Loucy (cell line): Measurements from ENCODE around the gene WASL.

Experiments
- H2AFZ ChIP-seq: fragments of 200-600 bp; sonication (generic); 2 replicates; pipeline ENCODE4 v1.6.0; 2016; ENCODE audit warnings: antibody characterized with exemption, mild to moderate bottlenecking, low read length, moderate library complexity
- H3F3A ChIP-seq: fragments of 200-600 bp; 2 replicates; pipeline ENCODE4 v1.6.0; 2016; ENCODE audit warnings: antibody characterized with exemption, low read depth, mild to moderate bottlenecking
- H3K27me3 ChIP-seq: fragments of 200-600 bp; sonication (generic); 2 replicates; pipeline ENCODE4 v1.6.1; 2014; ENCODE audit warnings: low read length, mild to moderate bottlenecking; ENCODE audit not compliant: insufficient read depth, poor library complexity, severe bottlenecking
- H3K36me3 ChIP-seq: fragments of 200-600 bp; sonication (generic); 2 replicates; pipeline ENCODE4 v1.6.1; 2016; ENCODE audit warnings: low read length; ENCODE audit not compliant: insufficient read depth
- H3K4me1 ChIP-seq: fragments of 200-600 bp; sonication (generic); 2 replicates; pipeline ENCODE4 v1.5.1; 2014; ENCODE audit warnings: low read length, mild to moderate bottlenecking; ENCODE audit not compliant: insufficient read depth, poor library complexity, severe bottlenecking
- H3K4me2 ChIP-seq: fragments of 200-600 bp; sonication (generic); 2 replicates; pipeline ENCODE4 v1.6.0; 2014; ENCODE audit warnings: antibody characterized with exemption, low read length, low read depth, mild to moderate bottlenecking; ENCODE audit not compliant: poor library complexity, severe bottlenecking
- H3K4me3 ChIP-seq: fragments of 200-600 bp; sonication (generic); 2 replicates; pipeline ENCODE4 v1.5.1; 2014; ENCODE audit warnings: low read length, mild to moderate bottlenecking, mixed read lengths; ENCODE audit not compliant: poor library complexity, severe bottlenecking
- H3K79me2 ChIP-seq: fragments of 200-600 bp; sonication (generic); 2 replicates; pipeline ENCODE4 v1.6.1; 2014; ENCODE audit warnings: low read length; ENCODE audit not compliant: insufficient read depth
- H3K9ac ChIP-seq: fragments of 200-600 bp; sonication (generic); 2 replicates; pipeline ENCODE4 v1.6.0; 2014; ENCODE audit warnings: mild to moderate bottlenecking, low read depth, low read length, moderate library complexity; ENCODE audit not compliant: poor library complexity, severe bottlenecking
- H3K9me2 ChIP-seq: fragments of 200-600 bp; sonication (generic); replicated peaks from 2 replicates; pipeline ENCODE4 v1.6.1; 2016; ENCODE audit warnings: low read depth, low read length, mixed read lengths
- H3K9me3 ChIP-seq: fragments of 200-600 bp; sonication (generic); 2 replicates; pipeline ENCODE4 v1.6.1; 2014; ENCODE audit warnings: mild to moderate bottlenecking, antibody characterized with exemption, low read length, low read depth; ENCODE audit not compliant: insufficient read depth
- H4K20me1 ChIP-seq: fragments of 200-600 bp; sonication (generic); 2 replicates; pipeline ENCODE4 v1.6.0; 2014; ENCODE audit warnings: antibody characterized with exemption, low read length, mild to moderate bottlenecking; ENCODE audit not compliant: insufficient read depth, poor library complexity, severe bottlenecking
- CTCF ChIP-seq: fragments of 200-600 bp; sonication (generic); conservative IDR thresholded peaks from 2 replicates; pipeline ENCODE4 v1.5.1; 2014; ENCODE audit warnings: mild to moderate bottlenecking, antibody characterized with exemption, low read length
- EZH2phosphoT487 ChIP-seq: fragments of 200-600 bp; IDR thresholded peaks from 2 replicates; pipeline ENCODE4 v1.6.1; 2018; ENCODE audit warnings: antibody characterized with exemption, mild to moderate bottlenecking, moderate library complexity, borderline replicate concordance

WASL gene

GRCh38 chr7:123755338-123755737 is 6.5 kb upstream of the WASL start:
- H3K4me2 ChIP-seq = no peak overlapping the region
- H3K9me2 ChIP-seq = no peaks in the 10 kb centered on the region
- peaks cover 32% of the 10 kb centered on the region for H3K4me1 ChIP-seq

GRCh38 chr7:123754271-123754871 is 5.6 kb upstream of the WASL start:
- H3K9ac ChIP-seq = no peak overlapping the region
- 0 out of 2 replicates have a peak, but pooled peaks cover 4% of the 10 kb centered on the region for H3K79me2 ChIP-seq
- H3K9me2 ChIP-seq = no peaks in the 10 kb centered on the region
- no peak overlapping the region for H3K4me3 ChIP-seq
- H3K4me2 ChIP-seq = no peak overlapping the region
- no peaks in the 10 kb centered on the region for H3K27me3 ChIP-seq
- H3K4me1 ChIP-seq = peaks cover 35% of the 10 kb centered on the region
- H2AFZ ChIP-seq = no peak overlapping the region
- no peaks in the 10 kb centered on the region for H3K36me3 ChIP-seq
- no peaks in the 10 kb centered on the region for H4K20me1 ChIP-seq
- no peaks in the 10 kb centered on the region for H3K9me3 ChIP-seq
- H3F3A ChIP-seq = no peaks in the 10 kb centered on the region
- TF ChIP-seq CTCF (no peak), EZH2phosphoT487 (no peak)

More at GRCh38 chr7:123755338-123755737, 6.5 kb upstream of the WASL start:
- no peaks in the 10 kb centered on the region for H3F3A ChIP-seq
- H3K9ac ChIP-seq = no peak overlapping the region
- no peaks in the 10 kb centered on the region for H4K20me1 ChIP-seq
- H2AFZ ChIP-seq = no peak overlapping the region
- TF ChIP-seq CTCF = no peak
- TF ChIP-seq EZH2phosphoT487 = no peak
- no peaks in the 10 kb centered on the region for H3K79me2 ChIP-seq
- no peaks in the 10 kb centered on the region for H3K9me3 ChIP-seq
- no peaks in the 10 kb centered on the region for H3K27me3 ChIP-seq
- H3K4me3 ChIP-seq = no peak overlapping the region
- H3K36me3 ChIP-seq = no peaks in the 10 kb centered on the region

- Histone ChIP-seq H3K27me3 (no peaks in the 10 kb centered on the region), H3K9ac (no peak overlapping the region), H3K79me2 (peaks cover 11% of the 10 kb centered on the region), H3K9me3 (no peaks in the 10 kb centered on the region), H3K4me2 (no peak overlapping the region), H3K4me3 (no peak overlapping the region), H2AFZ (no peak overlapping the region), H3K36me3 (no peaks in the 10 kb centered on the region), H3K9me2 (no peaks in the 10 kb centered on the region), H3K4me1 (peaks cover 32% of the 10 kb centered on the region), H3F3A (no peaks in the 10 kb centered on the region), H4K20me1 (peaks cover 6% of the 10 kb centered on the region)
- TF ChIP-seq CTCF = no peak
- TF ChIP-seq EZH2phosphoT487 = no peak
These were observed 3.7 kb upstream of the WASL start for GRCh38 chr7:123752534-123752933.
